HEK293T (cell line): ENCODE results near the gene WDR83.

ENCODE experiments used
- CTCF ChIA-PET: fragments of 350-600 bp; formaldehyde crosslinking; extraction: SDS; loops from one replicate; lab custom pipeline; 2021; ENCODE audit warnings: antibody characterized with exemption, inconsistent platforms; lab: Yijun Ruan, JAX
- POLR2A ChIA-PET: fragments of 350-600 bp; formaldehyde crosslinking; extraction: SDS; loops from one replicate; lab custom pipeline; 2020; ENCODE audit warnings: antibody characterized with exemption, inconsistent platforms; lab: Yijun Ruan, JAX
- DNase-seq: peaks from one replicate; pipeline ENCODE4 v3.0.0; 2012; ENCODE audit warnings: mixed read lengths; ENCODE audit errors: extremely low spot score
- ARNT ChIP-seq: fragments of 450-650 bp; IDR thresholded peaks from 2 replicates; pipeline ENCODE4 v1.6.1; 2017; ENCODE audit warnings: mild to moderate bottlenecking
- BHLHE40 ChIP-seq: fragments of 450-650 bp; IDR thresholded peaks from 2 replicates; pipeline ENCODE4 v1.6.1; 2016; ENCODE audit warnings: mild to moderate bottlenecking, moderate library complexity, borderline replicate concordance
- CTBP1 ChIP-seq: fragments of 450-650 bp; IDR thresholded peaks from 2 replicates; pipeline ENCODE4 v1.6.1; 2016; ENCODE audit warnings: borderline replicate concordance
- ELF4 ChIP-seq: fragments of 450-650 bp; IDR thresholded peaks from 2 replicates; pipeline ENCODE4 v1.6.1; 2017; ENCODE audit warnings: antibody characterized with exemption
- FOXA1 ChIP-seq: fragments of 450-650 bp; IDR thresholded peaks from 2 replicates; pipeline ENCODE4 v1.6.1; 2016; ENCODE audit warnings: mild to moderate bottlenecking
- FOXK2 ChIP-seq: fragments of 450-650 bp; IDR thresholded peaks from 2 replicates; pipeline ENCODE4 v1.6.1; 2016; ENCODE audit warnings: mild to moderate bottlenecking
- FOXM1 ChIP-seq: fragments of 450-650 bp; IDR thresholded peaks from 2 replicates; pipeline ENCODE4 v1.6.1; 2017; ENCODE audit warnings: mild to moderate bottlenecking, borderline replicate concordance
- HDGF ChIP-seq: fragments of 450-650 bp; IDR thresholded peaks from 2 replicates; pipeline ENCODE4 v1.6.1; 2017; ENCODE audit warnings: antibody characterized with exemption, borderline replicate concordance
- L3MBTL2 ChIP-seq: fragments of 450-650 bp; conservative IDR thresholded peaks from 2 replicates; pipeline ENCODE4 v1.6.1; 2016; ENCODE audit warnings: mild to moderate bottlenecking
- LEF1 ChIP-seq: fragments of 450-650 bp; IDR thresholded peaks from 2 replicates; pipeline ENCODE4 v1.6.1; 2017; ENCODE audit warnings: mild to moderate bottlenecking, borderline replicate concordance
- NFRKB ChIP-seq: fragments of 450-650 bp; IDR thresholded peaks from 2 replicates; pipeline ENCODE4 v1.6.1; 2016; ENCODE audit warnings: mild to moderate bottlenecking, moderate library complexity
- SP1 ChIP-seq: fragments of 450-650 bp; IDR thresholded peaks from 2 replicates; pipeline ENCODE4 v1.6.1; 2017
- SUZ12 ChIP-seq: fragments of 450-650 bp; IDR thresholded peaks from 2 replicates; pipeline ENCODE4 v1.6.1; 2016; ENCODE audit warnings: mild to moderate bottlenecking
- TARDBP ChIP-seq: fragments of 450-650 bp; IDR thresholded peaks from 2 replicates; pipeline ENCODE4 v1.6.1; 2016
- ZNF384 ChIP-seq: fragments of 450-650 bp; IDR thresholded peaks from 2 replicates; pipeline ENCODE4 v1.6.1; 2016
- TF ChIP-seq, protein P1 (sequence below): fragments of 450-650 bp; IDR thresholded peaks from 2 replicates; pipeline ENCODE4 v1.6.1; 2016

WDR83 gene

DNA sequence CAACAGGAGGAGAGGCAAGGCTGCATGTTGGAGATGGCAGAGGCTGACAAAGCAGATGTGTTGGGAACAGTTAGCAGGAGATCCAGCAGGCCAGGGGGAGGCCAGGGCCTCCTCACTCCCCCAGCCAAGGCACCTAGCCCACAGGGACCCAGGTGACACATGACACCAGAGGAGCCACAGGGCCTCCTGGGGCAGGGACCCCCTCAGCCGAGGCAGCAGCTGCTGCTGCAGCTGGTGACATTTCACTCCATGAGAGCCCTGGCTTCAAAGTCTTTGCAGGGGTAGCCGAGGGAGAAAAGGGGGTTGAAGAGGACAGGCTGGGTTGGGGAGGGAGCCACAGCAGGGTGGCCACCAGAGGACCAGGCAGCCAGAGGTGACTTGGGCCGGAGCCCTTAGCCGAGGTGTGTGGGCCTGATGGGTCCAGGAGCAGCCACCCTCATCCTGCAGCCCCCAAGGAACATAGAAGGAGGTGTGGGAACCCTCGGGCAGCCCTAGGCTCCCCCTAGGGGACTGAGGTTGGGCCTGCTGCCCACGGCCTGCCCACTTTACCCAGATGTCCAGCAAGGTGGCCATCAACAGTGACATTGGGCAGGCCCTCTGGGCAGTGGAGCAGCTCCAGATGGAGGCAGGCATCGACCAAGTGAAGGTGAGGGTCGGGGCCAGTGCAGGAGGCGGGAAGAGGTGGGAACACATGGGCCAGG is 21.0 kb downstream of the WDR83 start, which contains the start of gene GNG14:
Gene GNG14, plus strand, starts transcription at position 503 of the 701 bp plus-strand sequence. Its CDS starts 51 bp downstream, at position 554.
- POLR2A ChIA-PET = no interaction called here
- TF ChIP-seq ARNT = no peak
- TF ChIP-seq HDGF = no peak
- TF ChIP-seq FOXK2 = no peak
- TF ChIP-seq SP1 = no peak
- no peak for TF ChIP-seq NFRKB
- TF ChIP-seq SUZ12 = no peak
- TF ChIP-seq LEF1 = no peak
- no peak for TF ChIP-seq CTBP1
- TF ChIP-seq, protein P1, sequence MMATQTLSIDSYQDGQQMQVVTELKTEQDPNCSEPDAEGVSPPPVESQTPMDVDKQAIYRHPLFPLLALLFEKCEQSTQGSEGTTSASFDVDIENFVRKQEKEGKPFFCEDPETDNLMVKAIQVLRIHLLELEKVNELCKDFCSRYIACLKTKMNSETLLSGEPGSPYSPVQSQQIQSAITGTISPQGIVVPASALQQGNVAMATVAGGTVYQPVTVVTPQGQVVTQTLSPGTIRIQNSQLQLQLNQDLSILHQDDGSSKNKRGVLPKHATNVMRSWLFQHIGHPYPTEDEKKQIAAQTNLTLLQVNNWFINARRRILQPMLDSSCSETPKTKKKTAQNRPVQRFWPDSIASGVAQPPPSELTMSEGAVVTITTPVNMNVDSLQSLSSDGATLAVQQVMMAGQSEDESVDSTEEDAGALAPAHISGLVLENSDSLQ = no peak
- no peak for TF ChIP-seq FOXM1
- no peak for TF ChIP-seq TARDBP
- TF ChIP-seq L3MBTL2 = no peak
- TF ChIP-seq ELF4 = no peak
- no peak for TF ChIP-seq BHLHE40
- TF ChIP-seq ZNF384 = no peak
- no peak for TF ChIP-seq FOXA1
- CTCF ChIA-PET = no interaction called here
- no peak for DNase-seq

DNA sequence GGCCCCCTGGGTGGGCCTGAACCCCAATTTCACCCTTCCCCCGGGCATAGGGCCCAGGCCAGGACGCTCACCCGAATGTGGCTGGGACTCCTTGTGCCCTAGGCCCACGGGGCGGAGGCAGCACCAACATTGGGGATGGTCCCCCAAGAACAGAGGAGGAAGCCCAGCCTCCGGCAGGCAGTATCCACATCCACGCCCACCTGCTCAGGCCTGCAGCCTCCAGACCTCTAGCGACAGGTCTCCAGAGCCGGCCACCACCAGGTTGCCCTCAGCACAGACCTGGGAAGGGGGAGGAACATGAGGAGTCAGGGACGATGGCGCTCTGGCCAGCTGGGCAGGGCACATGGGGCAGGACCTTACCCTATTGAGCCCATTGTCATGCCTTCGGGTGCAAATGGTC is 22.4 kb downstream of the WDR83 start:
- TF ChIP-seq L3MBTL2 (no peak), FOXM1 (no peak), ELF4 (no peak), ZNF384 (no peak), NFRKB (no peak), CTBP1 (no peak), ARNT (no peak), SUZ12 (no peak), LEF1 (no peak), FOXA1 (no peak), HDGF (no peak), SP1 (no peak), FOXK2 (no peak), TARDBP (no peak), BHLHE40 (no peak)
- TF ChIP-seq, protein P1 = no peak
- POLR2A ChIA-PET = no interaction called here
- DNase-seq = no peak
- CTCF ChIA-PET = no interaction called here

DNA sequence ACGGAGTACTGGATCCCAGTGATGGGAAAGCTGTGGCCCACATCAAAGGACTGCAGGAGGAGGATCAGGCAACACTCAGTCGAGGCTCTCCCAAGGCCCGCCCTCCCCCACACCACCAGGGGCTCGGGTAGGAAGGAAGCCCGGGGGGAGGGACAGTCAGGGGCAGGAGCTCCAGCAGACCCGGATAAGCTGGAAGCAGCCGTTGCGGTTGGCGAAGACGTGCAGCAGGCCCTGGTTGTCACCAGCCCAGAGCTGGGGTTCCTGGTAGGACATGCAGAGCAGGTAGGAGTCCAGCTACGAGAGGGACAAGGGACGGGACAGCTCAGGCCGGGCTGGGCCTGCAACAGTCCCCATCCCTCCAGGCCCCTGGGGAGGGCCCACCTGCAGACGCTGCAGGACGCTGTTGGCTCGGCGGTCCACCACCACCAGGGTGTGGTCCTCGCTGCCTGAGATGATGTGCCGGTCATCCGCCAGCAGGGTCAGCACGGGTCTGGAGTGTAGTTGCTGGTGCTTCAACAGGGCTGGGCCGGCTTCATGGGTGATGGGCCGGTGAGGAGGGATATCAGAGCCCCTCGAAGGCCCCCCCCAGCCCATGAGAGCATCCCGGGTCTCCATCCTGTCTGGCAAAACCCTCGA is 23.1 kb downstream of the WDR83 start:
- no peak for TF ChIP-seq FOXM1
- TF ChIP-seq LEF1 = no peak
- TF ChIP-seq CTBP1 = no peak
- TF ChIP-seq ARNT = no peak
- no peak for TF ChIP-seq L3MBTL2
- TF ChIP-seq ELF4 = no peak
- TF ChIP-seq, protein P1 = no peak
- TF ChIP-seq ZNF384 = no peak
- TF ChIP-seq TARDBP = no peak
- TF ChIP-seq HDGF = no peak
- TF ChIP-seq SP1 = no peak
- no peak for TF ChIP-seq NFRKB
- no peak for TF ChIP-seq BHLHE40
- TF ChIP-seq FOXA1 = no peak
- TF ChIP-seq FOXK2 = no peak
- TF ChIP-seq SUZ12 = no peak
- ChIA-PET POLR2A (no interaction called here), CTCF (no interaction called here)
- no peak for DNase-seq

DNA sequence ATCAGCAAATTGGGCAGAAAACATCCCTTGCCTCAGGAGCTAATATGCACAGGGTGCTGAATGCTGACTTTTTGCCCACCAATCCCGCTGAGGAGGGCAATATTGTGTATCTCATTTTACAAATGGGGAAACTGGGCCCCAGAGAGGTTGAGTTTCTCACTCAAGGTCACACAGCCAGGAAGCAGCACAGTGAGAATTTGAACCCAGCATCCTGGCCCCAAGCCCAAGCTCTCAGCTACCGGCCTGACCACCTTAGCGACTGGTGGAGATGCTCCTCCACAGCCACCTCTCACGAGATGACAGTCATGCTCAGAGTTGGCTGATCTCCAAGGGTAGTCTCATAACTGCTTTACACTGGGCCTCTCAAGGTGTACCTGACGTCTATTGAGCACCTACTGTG is 26.4 kb downstream of the WDR83 start:
- ChIA-PET POLR2A (interaction anchor here (1.3 kb wide), 1 partner anchor 12 kb away, joined by 3 read pairs; no protein-coding TSS in a partner anchor), CTCF (no interaction called here)
- TF ChIP-seq TARDBP (no peak), NFRKB (no peak), L3MBTL2 (no peak), SUZ12 (no peak), ARNT (no peak), BHLHE40 (no peak), CTBP1 (no peak), FOXA1 (no peak), HDGF (no peak), FOXK2 (no peak), ELF4 (no peak), FOXM1 (no peak), ZNF384 (no peak), SP1 (no peak), LEF1 (no peak)
- TF ChIP-seq, protein P1 = no peak
- DNase-seq = no peak

DNA sequence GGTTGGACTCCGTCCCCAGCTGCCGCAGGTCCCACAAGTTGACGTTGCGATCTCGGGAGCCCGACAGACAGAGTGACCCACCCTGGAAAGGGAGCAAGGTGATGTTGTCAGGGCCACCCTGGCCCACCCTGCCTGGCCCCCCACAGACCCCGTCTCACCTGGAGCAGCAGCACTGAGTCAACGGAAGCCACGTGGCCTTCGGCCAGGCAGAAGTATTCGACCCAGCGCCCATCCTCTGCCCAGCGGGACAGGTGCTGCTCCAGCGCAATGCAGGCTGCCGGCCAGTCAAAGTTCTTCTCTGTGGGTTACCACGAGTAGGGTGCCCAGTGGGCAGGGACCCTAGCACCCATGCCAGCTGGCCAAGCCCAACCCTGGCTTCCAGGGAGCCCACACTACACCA is 28.0 kb downstream of the WDR83 start:
- DNase-seq = no peak
- TF ChIP-seq, protein P1 = no peak
- TF ChIP-seq ELF4 (no peak), L3MBTL2 (no peak), SP1 (no peak), TARDBP (no peak), NFRKB (no peak), LEF1 (no peak), FOXM1 (no peak), ZNF384 (no peak), HDGF (no peak), ARNT (no peak), BHLHE40 (no peak), FOXA1 (no peak)
- POLR2A ChIA-PET = no interaction called here
- CTCF ChIA-PET = no interaction called here
